Calu3 (cell line): Measurements from ENCODE around the gene LPIN1. TPM values are rescaled to one million over a fixed set of nuclear protein-coding genes. Genes with fewer than 3 reads are reported as not detected.

ENCODE experiments used
- BruUV-seq: library from RNA; stranded (reverse); fragments of 400-500 nt; replicated peaks from 2 replicates; lab custom pipeline; 2021; lab: Mats Ljungman, UMichigan
- CTCF ChIA-PET: fragments of 300-600 bp; sonication (Branson Sonifier 250); formaldehyde crosslinking; loops from one replicate; lab custom pipeline; 2022; ENCODE audit warnings: antibody characterized with exemption; lab: Charles Lee
- DNase-seq: peaks from one replicate; pipeline ENCODE4 v3.0.0; 2022
- H3K27ac Mint-ChIP-seq: one replicate; pipeline ENCODE4 v1.8.0; 2022; ENCODE audit warnings: mixed read lengths; ENCODE audit not compliant: unreplicated experiment
- H3K27me3 Mint-ChIP-seq: one replicate; pipeline ENCODE4 v1.8.0; 2022; ENCODE audit warnings: mixed read lengths; ENCODE audit not compliant: unreplicated experiment
- H3K36me3 Mint-ChIP-seq: one replicate; pipeline ENCODE4 v1.8.0; 2022; ENCODE audit warnings: mild to moderate bottlenecking, moderate library complexity, mixed read lengths; ENCODE audit not compliant: insufficient read depth, unreplicated experiment
- H3K4me1 Mint-ChIP-seq: one replicate; pipeline ENCODE4 v1.8.0; 2022; ENCODE audit warnings: mild to moderate bottlenecking, low read depth, mixed read lengths; ENCODE audit not compliant: unreplicated experiment
- H3K4me3 Mint-ChIP-seq: one replicate; pipeline ENCODE4 v1.8.0; 2022; ENCODE audit warnings: mild to moderate bottlenecking, low read depth, moderate library complexity, mixed read lengths; ENCODE audit not compliant: unreplicated experiment
- H3K9me3 Mint-ChIP-seq: one replicate; pipeline ENCODE4 v1.8.0; 2022; ENCODE audit warnings: low read depth, mixed read lengths; ENCODE audit not compliant: unreplicated experiment
- CTCF ChIP-seq: fragments of 200-600 bp; IDR thresholded peaks from one replicate; pipeline ENCODE4 v1.8.0; 2022; ENCODE audit warnings: antibody characterized with exemption; ENCODE audit not compliant: unreplicated experiment
- intact Hi-C: fragments of 100-400 bp; cut with micrococcal nuclease; formaldehyde crosslinking; loops from one replicate; pipeline ENCODE4 v1.10.0; 2022; ENCODE audit not compliant: unreplicated experiment
- total RNA-seq: library from RNA; stranded (reverse); gene quantifications from 2 replicates; pipeline ENCODE4 v1.2.3, GENCODE V29; 2022

The LPIN1 gene
- total RNA-seq, 1 experiment from 2014 or later: 53.5 TPM

GRCh38 chr2:11748018-11748860, 1.8 kb downstream of the LPIN1 start:
- no TSS peak for BruUV-seq
- Mint-ChIP-seq H3K27me3 (no peaks in the 10 kb centered on the region), H3K36me3 (peaks cover 40% of the 10 kb centered on the region), H3K4me3 (peak overlapping the region; percentile 89), H3K4me1 (peaks cover 70% of the 10 kb centered on the region), H3K27ac (peak overlapping the region; percentile 74), H3K9me3 (no peaks in the 10 kb centered on the region)
- no peak for DNase-seq
- intact Hi-C loops: no loop called here
- no peak for TF ChIP-seq CTCF
- CTCF ChIA-PET: interaction anchor here (1.7 kb wide), 1 partner anchor 10 kb away, joined by 7 read pairs; no protein-coding TSS in a partner anchor

GRCh38 chr2:11748861-11749645, 2.6 kb downstream of the LPIN1 start:
- TF ChIP-seq CTCF: no peak
- no peaks in the 10 kb centered on the region for H3K27me3 Mint-ChIP-seq
- peaks cover 43% of the 10 kb centered on the region for H3K36me3 Mint-ChIP-seq
- peaks cover 73% of the 10 kb centered on the region for H3K4me1 Mint-ChIP-seq
- CTCF ChIA-PET: interaction anchor here (0.7 kb wide), 1 partner anchor 70 kb away, joined by 3 read pairs; no protein-coding TSS in a partner anchor
- no peak overlapping the region for H3K27ac Mint-ChIP-seq
- no peak for DNase-seq
- BruUV-seq: no TSS peak
- H3K9me3 Mint-ChIP-seq: no peaks in the 10 kb centered on the region
- H3K4me3 Mint-ChIP-seq: peak overlapping the region; percentile 89
- intact Hi-C loops: no loop called here

- H3K27ac Mint-ChIP-seq: no peak overlapping the region
- no peaks in the 10 kb centered on the region for H3K27me3 Mint-ChIP-seq
- BruUV-seq: no TSS peak
- CTCF ChIA-PET: interaction anchor here (0.5 to 0.7 kb wide), 2 partner anchors 70 to 93 kb away, joined by 3 read pairs; no protein-coding TSS in a partner anchor
- no peaks in the 10 kb centered on the region for H3K9me3 Mint-ChIP-seq
- peaks cover 46% of the 10 kb centered on the region for H3K36me3 Mint-ChIP-seq
- peak overlapping the region; percentile 89 for H3K4me3 Mint-ChIP-seq
- no peak for DNase-seq
- H3K4me1 Mint-ChIP-seq: peaks cover 75% of the 10 kb centered on the region
- intact Hi-C loops: loop anchor here (5.0 kb wide), 1 partner anchor 57 kb away; no protein-coding TSS in a partner anchor
- TF ChIP-seq CTCF: no peak
These were observed 3.4 kb downstream of the LPIN1 start for GRCh38 chr2:11749646-11750349.

- Mint-ChIP-seq H3K27ac (no peak overlapping the region), H3K4me1 (peaks cover 75% of the 10 kb centered on the region), H3K4me3 (no peak overlapping the region), H3K36me3 (peaks cover 45% of the 10 kb centered on the region), H3K27me3 (no peaks in the 10 kb centered on the region), H3K9me3 (no peaks in the 10 kb centered on the region)
- CTCF ChIA-PET: interaction anchor here (0.5 to 1.2 kb wide), 3 partner anchors 9 to 94 kb away, joined by 3 read pairs; no protein-coding TSS in a partner anchor
- TF ChIP-seq CTCF: no peak
- DNase-seq: no peak
- BruUV-seq: no TSS peak
- intact Hi-C loops: loop anchor here (5.0 kb wide), 1 partner anchor 58 kb away; no protein-coding TSS in a partner anchor
These were observed 4.0 kb downstream of the LPIN1 start for GRCh38 chr2:11750422-11750821.
